ENCODE data around the gene ZNF827.

Gene ZNF827

DNA sequence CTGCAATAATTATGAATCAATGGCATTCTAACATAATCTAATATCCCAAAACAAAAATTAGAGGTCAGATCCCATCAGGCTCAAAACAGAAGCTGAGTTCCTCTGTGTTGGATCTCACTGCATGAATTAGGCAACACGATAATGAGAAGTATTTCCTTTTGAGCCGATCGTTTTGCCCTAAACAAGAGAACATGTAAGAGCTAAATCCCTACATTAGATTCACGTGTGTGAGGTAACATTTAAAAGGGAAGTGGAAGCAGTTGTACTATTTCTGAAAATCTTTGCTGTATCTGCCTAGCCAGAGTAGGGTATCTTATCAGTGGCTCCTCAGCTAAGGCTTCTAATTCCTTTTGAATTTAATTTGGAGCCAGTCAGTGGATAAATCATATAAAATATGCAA is 143.1 kb downstream of the ZNF827 start:
- TF ChIP-seq, protein P1, sequence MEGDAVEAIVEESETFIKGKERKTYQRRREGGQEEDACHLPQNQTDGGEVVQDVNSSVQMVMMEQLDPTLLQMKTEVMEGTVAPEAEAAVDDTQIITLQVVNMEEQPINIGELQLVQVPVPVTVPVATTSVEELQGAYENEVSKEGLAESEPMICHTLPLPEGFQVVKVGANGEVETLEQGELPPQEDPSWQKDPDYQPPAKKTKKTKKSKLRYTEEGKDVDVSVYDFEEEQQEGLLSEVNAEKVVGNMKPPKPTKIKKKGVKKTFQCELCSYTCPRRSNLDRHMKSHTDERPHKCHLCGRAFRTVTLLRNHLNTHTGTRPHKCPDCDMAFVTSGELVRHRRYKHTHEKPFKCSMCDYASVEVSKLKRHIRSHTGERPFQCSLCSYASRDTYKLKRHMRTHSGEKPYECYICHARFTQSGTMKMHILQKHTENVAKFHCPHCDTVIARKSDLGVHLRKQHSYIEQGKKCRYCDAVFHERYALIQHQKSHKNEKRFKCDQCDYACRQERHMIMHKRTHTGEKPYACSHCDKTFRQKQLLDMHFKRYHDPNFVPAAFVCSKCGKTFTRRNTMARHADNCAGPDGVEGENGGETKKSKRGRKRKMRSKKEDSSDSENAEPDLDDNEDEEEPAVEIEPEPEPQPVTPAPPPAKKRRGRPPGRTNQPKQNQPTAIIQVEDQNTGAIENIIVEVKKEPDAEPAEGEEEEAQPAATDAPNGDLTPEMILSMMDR (IDR thresholded peaks at IDR 0.05; ENCODE audit: extremely low read depth, insufficient read depth, missing control alignments): no peak
- in situ Hi-C loops (cut with MboI; ENCODE audit: low pct_unique_long_range_greater_than_20kb, low sequenced_read_pairs, unreplicated experiment): no loop called here
- DNase-seq (ENCODE audit: low spot score): no peak

DNA sequence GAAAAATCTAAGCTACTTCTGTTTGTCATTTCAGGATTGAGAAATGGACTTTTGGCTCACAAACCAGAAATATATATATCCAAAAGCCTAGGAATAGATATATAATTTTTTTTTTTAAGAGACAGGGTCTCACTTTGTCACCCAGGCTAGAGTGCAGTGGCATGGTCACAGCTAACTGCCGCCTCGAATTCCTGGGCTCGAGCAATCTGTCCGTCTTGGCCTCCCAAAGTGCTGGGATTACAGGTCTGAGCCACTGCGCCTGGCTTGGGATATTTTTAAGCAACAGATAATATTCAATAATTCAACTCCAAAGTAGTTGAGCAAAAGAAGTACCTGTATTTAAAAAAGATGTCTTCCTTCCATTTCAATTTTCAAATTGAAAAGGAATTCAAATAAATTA is 146.2 kb downstream of the ZNF827 start:
- in situ Hi-C loops (cut with MboI; ENCODE audit: low pct_unique_long_range_greater_than_20kb, low sequenced_read_pairs, unreplicated experiment): no loop called here
- no peak for DNase-seq (ENCODE audit: low spot score)

DNA sequence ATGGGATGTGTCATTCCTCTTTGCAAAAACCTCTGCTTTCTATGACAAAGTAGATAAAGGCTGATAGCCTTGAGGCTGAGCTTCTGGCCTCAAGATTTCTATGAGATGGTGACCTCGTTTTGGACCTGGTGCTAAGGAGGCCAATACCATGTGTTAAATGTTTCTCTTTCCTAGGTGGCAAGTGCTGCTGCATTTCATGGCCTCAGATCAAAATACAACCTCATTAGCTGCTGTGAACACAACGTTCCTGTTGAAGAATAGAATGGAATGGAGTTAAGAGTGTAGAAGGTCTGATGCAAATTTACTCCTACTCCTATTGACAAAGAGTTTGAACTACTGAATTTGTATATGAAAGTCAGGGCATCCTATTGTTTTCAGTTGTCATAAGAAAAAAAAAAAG is 146.6 kb downstream of the ZNF827 start:
- TF ChIP-seq, protein P1 (IDR thresholded peaks at IDR 0.05; ENCODE audit: extremely low read depth, insufficient read depth, missing control alignments): no peak
- in situ Hi-C loops (cut with MboI; ENCODE audit: low pct_unique_long_range_greater_than_20kb, low sequenced_read_pairs, unreplicated experiment): no loop called here
- DNase-seq (ENCODE audit: low spot score): no peak

More for the DNA sequence above, 146.2 kb downstream of the ZNF827 start:
- TF ChIP-seq, protein P1 (IDR thresholded peaks at IDR 0.05; ENCODE audit: extremely low read depth, insufficient read depth, missing control alignments): no peak

DNA sequence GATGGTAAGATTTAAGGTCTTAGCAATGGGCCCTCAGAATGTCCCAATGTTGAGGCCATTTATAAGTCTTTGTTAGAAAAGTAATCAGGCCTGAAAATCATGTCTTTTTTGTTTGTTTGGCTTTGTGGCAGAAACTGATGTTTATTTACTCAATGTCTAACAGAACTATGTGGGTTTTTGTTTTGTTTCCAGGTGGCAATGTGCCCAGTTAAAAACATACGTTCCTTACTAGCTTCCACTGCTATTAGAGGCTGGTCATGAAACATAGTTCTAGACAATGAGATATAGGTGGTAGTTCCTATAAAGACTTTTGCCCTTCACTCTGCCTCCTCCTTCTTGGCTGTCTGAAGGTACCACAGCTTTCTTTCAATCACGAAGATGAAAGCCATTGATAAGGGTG is 149.9 kb downstream of the ZNF827 start:
- TF ChIP-seq, protein P1 (IDR thresholded peaks at IDR 0.05; ENCODE audit: extremely low read depth, insufficient read depth, missing control alignments): no peak
- in situ Hi-C loops (cut with MboI; ENCODE audit: low pct_unique_long_range_greater_than_20kb, low sequenced_read_pairs, unreplicated experiment): no loop called here
- no peak for DNase-seq (ENCODE audit: low spot score)

DNA sequence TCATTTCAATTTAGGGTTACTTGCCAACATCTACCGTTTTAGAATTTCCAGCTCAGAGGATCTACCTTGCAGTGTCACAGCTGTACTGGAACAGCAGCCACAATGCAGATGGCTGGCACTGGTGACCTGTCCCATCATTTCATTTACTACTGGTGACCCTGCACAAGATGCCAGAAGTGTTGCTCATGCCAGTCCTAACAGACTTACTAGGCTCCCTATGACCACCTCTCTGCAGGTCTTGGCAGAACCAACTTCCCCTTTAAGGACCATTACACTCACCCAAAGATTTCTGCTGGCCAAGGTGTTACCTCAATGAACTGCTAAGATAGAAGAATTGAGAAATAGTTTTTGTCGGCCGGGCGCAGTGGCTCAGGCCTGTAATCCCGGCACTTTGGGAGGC is 151.8 kb downstream of the ZNF827 start:
- in situ Hi-C loops (cut with MboI; ENCODE audit: low pct_unique_long_range_greater_than_20kb, low sequenced_read_pairs, unreplicated experiment): no loop called here
- DNase-seq (ENCODE audit: low spot score): no peak
- TF ChIP-seq, protein P1 (IDR thresholded peaks at IDR 0.05; ENCODE audit: extremely low read depth, insufficient read depth, missing control alignments): no peak

DNA sequence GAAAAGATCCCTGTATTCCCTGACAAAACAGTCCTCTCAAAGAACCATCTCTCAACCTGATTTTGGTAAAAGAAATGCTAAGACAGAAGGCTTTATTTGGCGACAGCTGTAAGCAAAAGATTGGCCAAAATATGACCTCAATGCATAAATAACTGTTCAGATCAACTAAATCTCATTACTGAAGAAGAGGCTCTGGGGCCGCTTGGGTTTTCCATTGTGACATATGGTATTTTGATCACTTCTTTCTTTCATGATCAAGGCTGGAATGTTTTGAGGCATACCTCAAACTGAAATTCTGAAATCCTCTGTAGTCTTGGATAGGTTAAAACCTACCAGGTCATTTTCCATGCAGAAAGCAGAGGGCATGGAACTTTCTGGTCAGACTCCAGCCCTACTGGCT is 152.4 kb downstream of the ZNF827 start:
- in situ Hi-C loops (cut with MboI; ENCODE audit: low pct_unique_long_range_greater_than_20kb, low sequenced_read_pairs, unreplicated experiment): no loop called here

More for the DNA sequence above, 152.4 kb downstream of the ZNF827 start:
- no peak for DNase-seq (ENCODE audit: low spot score)
- TF ChIP-seq, protein P1 (IDR thresholded peaks at IDR 0.05; ENCODE audit: extremely low read depth, insufficient read depth, missing control alignments): no peak
